Fibroblast of the aortic adventitia (primary cell): Measurements from ENCODE around the gene VWA5A. TPM values are rescaled to one million over a fixed set of nuclear protein-coding genes. Genes with fewer than 3 reads are reported as not detected.

Source experiments
- DNase-seq: peaks from one replicate; pipeline ENCODE4 v3.0.0-alpha.2; 2010; ENCODE audit warnings: low read depth
- H3K4me3 ChIP-seq: 2 replicates; pipeline ENCODE4 v1.5.1; 2011; ENCODE audit warnings: low read depth, mild to moderate bottlenecking, control low read depth, low read length, moderate library complexity
- CTCF ChIP-seq: IDR thresholded peaks from 2 replicates; pipeline ENCODE4 v1.5.1; 2011; ENCODE audit warnings: mild to moderate bottlenecking, low read length, control low read depth, inconsistent platforms; ENCODE audit not compliant: insufficient read depth
- total RNA-seq: library from RNA; depleted of rRNA; stranded (reverse); fragments of >200 nt; gene quantifications from 2 replicates; pipeline ENCODE4 v1.2.3, GENCODE V29; 2012; ENCODE audit warnings: low replicate concordance

Gene VWA5A
- total RNA-seq, 1 donor = 28.4 TPM

GRCh38 chr11:124079631-124080326 is 35.5 kb upstream of the VWA5A start:
- H3K4me3 ChIP-seq = no peak overlapping the region
- DNase-seq = no peak
- no peak for TF ChIP-seq CTCF

- TF ChIP-seq CTCF = no peak
- DNase-seq = no peak
- no peak overlapping the region for H3K4me3 ChIP-seq
These were observed 34.8 kb upstream of the VWA5A start for GRCh38 chr11:124080327-124081001.

- no peak for TF ChIP-seq CTCF
- no peak overlapping the region for H3K4me3 ChIP-seq
- no peak for DNase-seq
These were observed 33.8 kb upstream of the VWA5A start for GRCh38 chr11:124081483-124081882.

GRCh38 chr11:124082371-124082770 is 32.9 kb upstream of the VWA5A start:
- TF ChIP-seq CTCF = no peak
- no peak overlapping the region for H3K4me3 ChIP-seq
- no peak for DNase-seq

GRCh38 chr11:124085583-124085982 is 29.7 kb upstream of the VWA5A start:
- no peak for DNase-seq
- H3K4me3 ChIP-seq = no peak overlapping the region
- TF ChIP-seq CTCF = no peak

- no peak for TF ChIP-seq CTCF
- no peak overlapping the region for H3K4me3 ChIP-seq
- DNase-seq = no peak
These were observed 29.0 kb upstream of the VWA5A start for GRCh38 chr11:124085997-124086846.
